ENCODE results near the gene GNAO1.
A peak's percentile ranks its signal among the peaks of the same experiment; 100 is the strongest.
"Not testable (repeated sequence)": the region's sequence is repeated elsewhere in the genome, so short reads cannot be mapped to it uniquely, and the experiment has no call there.

GNAO1 gene

GRCh38 chr16:56365552-56365951, 174.3 kb downstream of the GNAO1 start:
- DNase-seq (ENCODE audit: low read depth): no peak

- no peak for DNase-seq (ENCODE audit: low read depth)
Observed at GRCh38 chr16:56366945-56367344, 175.7 kb downstream of the GNAO1 start.

- DNase-seq (ENCODE audit: low read depth): no peak
Observed at GRCh38 chr16:56367764-56368163, 176.5 kb downstream of the GNAO1 start.

GRCh38 chr16:56368545-56368944, 177.3 kb downstream of the GNAO1 start:
- DNase-seq (ENCODE audit: low read depth): no peak

- no peak for DNase-seq (ENCODE audit: low read depth)
Observed at GRCh38 chr16:56369202-56369601, 177.9 kb downstream of the GNAO1 start.

GRCh38 chr16:56370185-56370874, 179.0 kb downstream of the GNAO1 start:
- no peak for DNase-seq (ENCODE audit: low read depth)

- DNase-seq (ENCODE audit: low read depth): peak; percentile 51
Observed at GRCh38 chr16:56370875-56371659, 179.8 kb downstream of the GNAO1 start.

GRCh38 chr16:56371660-56371937, 180.3 kb downstream of the GNAO1 start:
- DNase-seq (ENCODE audit: low read depth): no peak

- no peak for DNase-seq (ENCODE audit: low read depth)
Observed at GRCh38 chr16:56372013-56372634, 180.8 kb downstream of the GNAO1 start.

GRCh38 chr16:56373003-56373402, 181.7 kb downstream of the GNAO1 start:
- peak; percentile 48 for DNase-seq (ENCODE audit: low read depth)

GRCh38 chr16:56375792-56376191, 184.5 kb downstream of the GNAO1 start:
- not testable (repeated sequence) for DNase-seq (ENCODE audit: low read depth)

- DNase-seq (ENCODE audit: low read depth): not testable (repeated sequence)
Observed at GRCh38 chr16:56379044-56379443, 187.8 kb downstream of the GNAO1 start.

GRCh38 chr16:56380778-56381485, 189.6 kb downstream of the GNAO1 start:
- not testable (repeated sequence) for DNase-seq (ENCODE audit: low read depth)

GRCh38 chr16:56382459-56382858, 191.2 kb downstream of the GNAO1 start:
- no peak for DNase-seq (ENCODE audit: low read depth)

GRCh38 chr16:56382901-56383355, 191.6 kb downstream of the GNAO1 start:
- DNase-seq (ENCODE audit: low read depth): peak; percentile 40

GRCh38 chr16:56384074-56384721, 192.9 kb downstream of the GNAO1 start:
- no peak for DNase-seq (ENCODE audit: low read depth)

GRCh38 chr16:56387396-56387795, 196.1 kb downstream of the GNAO1 start:
- DNase-seq (ENCODE audit: low read depth): no peak

GRCh38 chr16:56388209-56388608, 196.9 kb downstream of the GNAO1 start:
- peak; percentile 87 for DNase-seq (ENCODE audit: low read depth)

- DNase-seq (ENCODE audit: low read depth): peak; percentile 100
Observed at GRCh38 chr16:56389554-56389953, 198.3 kb downstream of the GNAO1 start.

GRCh38 chr16:56396724-56397123, 205.4 kb downstream of the GNAO1 start:
- not testable (repeated sequence) for DNase-seq (ENCODE audit: low read depth)

- no peak for DNase-seq (ENCODE audit: low read depth)
Observed at GRCh38 chr16:56399047-56399446, 207.8 kb downstream of the GNAO1 start.

GRCh38 chr16:56399486-56399885, 208.2 kb downstream of the GNAO1 start:
- no peak for DNase-seq (ENCODE audit: low read depth)

All from iris pigment epithelial cell (primary cell).